Effector CD8-positive, alpha-beta T cell (primary cell): ENCODE results near the gene HCFC1.
"Not testable (repeated sequence)": the region's sequence is repeated elsewhere in the genome, so short reads cannot be mapped to it uniquely, and the experiment has no call there.

Experiments used
- DNase-seq: peaks from one replicate; lab custom pipeline; 2025; lab: John Stamatoyannopoulos, UW

HCFC1 gene

DNA sequence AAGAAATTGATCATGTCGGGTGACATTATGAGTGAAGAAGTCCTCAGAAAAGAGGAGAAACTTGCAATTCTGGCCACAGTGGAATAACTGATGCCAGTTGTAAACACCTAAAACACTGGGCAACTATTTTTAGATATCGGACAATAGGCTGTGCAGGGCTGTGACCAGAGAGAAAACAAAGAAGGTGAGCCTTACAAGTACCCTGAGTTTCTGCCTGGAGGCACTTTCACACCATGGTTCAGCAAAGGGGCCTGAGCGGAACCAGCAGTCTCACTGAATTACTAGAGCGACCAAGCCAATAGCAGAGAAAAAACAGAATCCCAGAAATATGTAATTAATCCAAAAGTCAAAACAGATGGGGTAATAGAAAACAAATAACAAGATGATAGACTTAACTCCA, 36.9 kb upstream of the HCFC1 start:
- DNase-seq = no peak

DNA sequence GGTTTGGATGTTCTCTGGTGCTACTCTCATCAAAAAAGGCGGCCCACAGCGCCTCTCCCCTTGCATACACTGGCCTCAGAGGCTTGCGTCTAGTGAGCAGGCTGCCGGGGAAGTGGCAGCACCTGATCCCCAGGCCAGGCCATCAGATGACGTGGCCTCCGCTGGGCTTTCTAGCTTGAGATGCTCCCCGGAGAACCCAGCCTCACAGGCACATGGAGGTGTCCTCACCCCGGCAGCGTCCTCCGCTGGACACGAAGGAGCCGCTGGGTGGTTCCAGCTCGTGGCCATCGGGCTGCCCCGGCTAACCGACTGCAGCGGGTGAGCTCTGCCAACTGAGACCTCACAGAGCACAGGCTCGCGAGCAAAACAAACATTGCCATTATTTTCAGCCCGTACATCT, 35.3 kb upstream of the HCFC1 start:
- no peak for DNase-seq

DNA sequence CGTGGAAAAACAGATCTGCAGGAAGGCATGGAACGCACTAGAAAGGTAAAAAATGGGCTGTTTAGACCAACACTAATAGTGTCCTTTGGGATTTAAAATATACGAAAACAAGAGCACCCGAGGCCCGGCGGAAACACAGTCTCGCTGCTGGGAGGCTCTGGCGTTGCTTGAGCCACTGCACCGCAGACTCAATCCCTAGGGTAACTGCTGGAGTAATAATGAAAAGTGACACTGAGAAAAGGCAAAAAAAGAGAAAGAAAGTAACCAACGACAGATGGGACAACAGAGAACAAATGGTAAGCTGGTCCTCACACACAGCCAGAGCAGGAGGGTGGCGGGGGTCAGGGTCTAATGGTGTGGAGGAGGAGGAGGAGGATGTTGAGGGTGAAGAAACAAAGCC, 32.7 kb upstream of the HCFC1 start:
- no peak for DNase-seq

DNA sequence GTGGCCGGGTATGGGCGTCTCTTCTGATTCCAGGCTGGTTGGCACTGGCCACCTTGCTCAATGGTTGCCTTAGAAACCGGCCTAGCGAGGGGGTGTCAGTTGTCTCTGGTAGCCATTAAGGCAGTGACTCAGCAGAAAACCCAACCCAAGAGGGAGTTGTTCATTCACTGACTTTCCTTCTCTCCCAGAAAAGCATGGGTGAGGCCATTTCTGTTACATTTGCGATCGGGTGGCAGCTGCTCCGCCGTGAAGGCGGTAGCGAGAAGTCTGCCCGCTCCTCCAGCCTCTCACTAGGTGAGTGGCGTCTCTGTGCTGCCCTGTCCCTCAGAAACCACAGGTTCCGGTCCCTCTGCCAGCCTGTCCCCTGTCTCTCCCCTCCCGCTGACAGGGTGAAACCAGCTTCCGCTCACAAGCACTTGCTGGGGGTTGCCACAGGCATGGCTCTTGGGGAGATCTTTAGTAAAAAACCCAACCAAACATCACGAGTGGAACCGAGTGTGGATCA, 30.6 kb upstream of the HCFC1 start:
- no peak for DNase-seq

DNA sequence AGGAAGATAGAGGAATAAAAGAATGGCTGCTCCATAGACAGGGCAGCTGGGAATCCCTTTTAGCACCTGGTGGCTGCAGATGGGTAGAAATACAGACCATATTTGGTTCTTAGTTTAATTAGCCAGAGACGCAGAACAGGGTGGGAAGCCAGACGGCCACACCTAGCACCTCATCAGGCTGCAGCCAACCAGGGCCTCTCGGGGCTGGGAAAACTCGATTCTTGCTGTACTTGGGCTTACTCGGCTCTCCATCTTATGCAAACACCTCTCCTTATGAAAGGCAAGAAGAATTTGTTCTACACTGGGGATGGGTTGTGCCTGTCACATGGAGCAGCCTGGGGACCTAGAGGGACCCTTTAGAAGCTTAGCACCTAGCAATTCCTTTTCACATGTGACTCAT, 28.4 kb upstream of the HCFC1 start:
- no peak for DNase-seq

DNA sequence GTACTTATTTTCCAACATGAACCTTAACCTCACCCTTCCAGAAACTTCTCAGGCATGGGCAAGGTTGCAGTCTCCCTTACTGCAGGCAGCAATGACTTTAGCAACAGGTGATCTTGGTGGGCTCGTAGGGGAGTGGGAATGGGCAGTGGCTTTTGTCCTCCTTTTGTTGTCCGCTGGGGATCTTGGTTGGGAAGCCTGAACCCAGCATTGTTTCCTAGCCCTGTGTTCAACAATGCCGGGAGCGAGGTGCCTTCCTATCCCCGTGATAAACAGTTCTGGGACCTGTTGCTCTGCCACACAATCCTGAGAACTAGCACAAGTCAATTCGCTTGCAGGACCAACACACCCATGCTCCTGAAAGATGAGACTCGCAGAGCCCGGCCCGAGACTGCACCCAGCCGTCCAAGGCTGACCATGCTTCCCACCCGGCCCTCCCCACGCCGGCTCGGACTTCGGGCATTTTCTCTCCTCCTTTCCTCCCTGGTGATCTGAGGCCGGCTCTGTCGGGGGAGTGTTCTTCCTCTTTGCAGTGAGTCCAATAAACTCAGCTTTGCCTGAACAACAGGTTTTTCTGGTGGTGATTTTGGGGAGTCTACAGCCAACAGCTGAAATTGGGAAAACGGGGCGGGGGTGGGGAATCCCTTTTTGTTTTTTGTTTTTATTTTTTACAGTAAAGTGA, 27.9 kb upstream of the HCFC1 start:
- no peak for DNase-seq

DNA sequence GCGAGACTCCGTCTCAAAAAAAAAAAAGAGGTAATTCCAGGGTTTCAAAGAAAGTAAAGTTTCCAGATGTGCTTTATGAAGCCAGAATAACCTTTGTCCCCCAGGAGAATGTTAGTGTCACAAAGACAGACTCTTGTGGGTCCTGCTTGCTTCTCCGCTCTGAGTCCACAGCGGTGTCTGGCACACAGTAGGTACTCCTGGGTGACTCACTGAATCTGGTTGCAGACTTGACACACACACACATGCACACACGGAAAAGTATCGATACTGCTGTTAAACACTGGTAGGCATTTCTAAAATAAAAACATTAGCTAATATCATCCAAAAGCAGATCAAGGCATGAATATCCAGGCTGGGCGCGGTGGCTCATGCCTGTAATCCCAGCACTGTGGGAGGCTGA, 23.9 kb upstream of the HCFC1 start:
- no peak for DNase-seq

DNA sequence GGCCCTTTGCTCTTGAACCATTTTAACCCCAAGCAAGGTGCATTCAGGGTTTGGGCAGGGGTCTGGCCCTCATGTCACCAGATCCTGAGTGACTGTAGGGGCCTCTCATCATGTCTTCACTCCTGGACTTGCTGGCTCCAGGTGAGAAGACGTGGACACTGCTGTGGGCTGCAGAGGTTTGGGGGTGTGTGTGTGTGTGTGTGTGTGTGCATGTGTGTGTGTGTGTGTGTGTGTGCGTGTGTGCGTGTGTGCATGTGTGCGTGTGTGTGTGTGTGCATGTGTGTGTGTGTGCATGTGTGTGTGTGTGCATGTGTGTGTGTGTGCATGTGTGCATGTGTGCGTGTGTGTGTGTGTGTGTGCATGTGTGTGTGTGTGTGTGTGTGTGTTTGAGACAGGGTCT, 22.8 kb upstream of the HCFC1 start:
- not testable (repeated sequence) for DNase-seq

DNA sequence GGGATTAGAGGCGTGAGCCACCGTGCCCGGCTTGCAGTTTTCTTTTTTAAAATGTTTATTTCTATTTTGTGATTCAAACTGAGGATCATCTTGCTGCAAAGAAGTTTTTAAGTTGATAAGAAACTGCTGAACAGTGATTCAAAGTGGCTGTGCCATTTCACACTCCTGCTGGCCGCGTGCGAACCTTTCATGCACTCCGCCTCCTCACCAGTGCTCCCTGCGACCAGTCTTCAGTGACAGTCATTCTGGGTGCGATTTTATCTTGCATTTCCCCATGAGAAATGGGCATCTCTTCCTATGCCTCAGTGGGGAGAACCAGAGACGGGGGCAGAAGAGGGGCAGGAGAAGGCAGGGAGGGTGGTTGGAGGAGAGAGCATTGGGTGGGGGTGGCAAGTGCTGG, 22.4 kb upstream of the HCFC1 start:
- DNase-seq = no peak

DNA sequence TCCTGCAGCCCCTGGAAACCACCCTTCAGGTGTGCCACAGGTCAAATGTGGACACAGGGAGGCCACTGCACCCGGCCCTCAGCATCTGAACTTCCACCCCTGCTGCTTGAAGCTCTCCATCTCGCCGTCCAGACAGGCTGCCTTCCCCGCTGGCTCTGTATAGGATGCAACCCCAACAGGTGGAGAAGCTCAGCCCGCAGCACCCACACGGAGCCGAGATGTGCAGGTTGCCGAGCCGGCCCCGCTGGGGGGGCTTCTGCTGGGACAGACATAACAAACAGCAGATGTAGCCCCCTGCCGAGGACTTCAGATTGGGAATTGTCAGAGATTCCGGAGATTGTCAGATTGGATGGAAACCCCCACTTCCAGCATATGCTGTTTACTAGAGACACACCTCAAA, 21.5 kb upstream of the HCFC1 start:
- no peak for DNase-seq

DNA sequence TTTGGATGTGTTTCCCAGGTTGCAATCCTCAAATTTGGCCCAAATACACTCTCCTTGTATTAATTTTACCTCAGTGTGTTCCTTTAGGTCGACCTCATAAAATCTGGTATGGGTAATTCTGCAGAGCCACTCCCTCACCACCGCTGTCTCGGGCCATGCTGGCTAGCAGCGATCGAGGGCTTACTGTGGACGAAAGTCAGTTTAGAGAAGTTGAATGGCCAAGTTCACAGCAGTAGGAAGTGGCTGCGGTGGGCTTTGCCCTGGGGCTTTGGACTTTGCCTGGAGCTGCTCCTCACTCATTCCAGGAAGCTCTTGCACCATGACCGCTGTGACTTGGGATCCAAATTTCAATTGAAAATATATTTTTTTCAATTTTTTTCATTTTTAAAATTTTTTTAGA, 20.6 kb upstream of the HCFC1 start:
- no peak for DNase-seq

DNA sequence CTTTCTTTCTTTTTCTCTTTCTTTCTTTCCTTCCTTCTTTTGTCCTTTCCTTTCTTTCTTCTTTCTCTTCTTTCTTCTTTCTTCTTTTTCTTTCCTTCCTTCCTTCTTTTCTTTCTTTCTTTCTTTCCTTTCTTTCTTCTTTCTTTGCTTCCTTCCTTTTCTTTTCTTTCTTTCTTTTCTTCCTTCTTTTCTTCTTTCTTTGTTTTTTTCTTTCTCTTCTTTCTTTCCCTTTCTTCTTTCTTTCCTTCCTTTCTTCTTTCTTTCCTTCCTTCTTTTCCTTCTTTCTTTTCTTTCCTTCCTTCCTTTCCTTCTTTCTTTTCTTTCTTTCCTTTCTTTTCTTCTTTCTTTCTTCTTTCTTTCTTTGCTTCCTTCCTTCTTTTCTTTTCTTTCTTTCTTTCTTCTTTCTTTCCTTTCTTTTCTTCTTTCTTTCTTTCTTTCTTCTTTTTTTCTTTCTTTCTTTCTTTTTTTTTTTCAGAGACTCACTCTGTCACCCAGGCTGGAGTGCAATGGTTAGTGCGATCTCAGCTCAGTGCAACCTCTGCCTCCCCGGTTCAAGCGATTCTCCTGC, 19.5 kb upstream of the HCFC1 start:
- DNase-seq = no peak

DNA sequence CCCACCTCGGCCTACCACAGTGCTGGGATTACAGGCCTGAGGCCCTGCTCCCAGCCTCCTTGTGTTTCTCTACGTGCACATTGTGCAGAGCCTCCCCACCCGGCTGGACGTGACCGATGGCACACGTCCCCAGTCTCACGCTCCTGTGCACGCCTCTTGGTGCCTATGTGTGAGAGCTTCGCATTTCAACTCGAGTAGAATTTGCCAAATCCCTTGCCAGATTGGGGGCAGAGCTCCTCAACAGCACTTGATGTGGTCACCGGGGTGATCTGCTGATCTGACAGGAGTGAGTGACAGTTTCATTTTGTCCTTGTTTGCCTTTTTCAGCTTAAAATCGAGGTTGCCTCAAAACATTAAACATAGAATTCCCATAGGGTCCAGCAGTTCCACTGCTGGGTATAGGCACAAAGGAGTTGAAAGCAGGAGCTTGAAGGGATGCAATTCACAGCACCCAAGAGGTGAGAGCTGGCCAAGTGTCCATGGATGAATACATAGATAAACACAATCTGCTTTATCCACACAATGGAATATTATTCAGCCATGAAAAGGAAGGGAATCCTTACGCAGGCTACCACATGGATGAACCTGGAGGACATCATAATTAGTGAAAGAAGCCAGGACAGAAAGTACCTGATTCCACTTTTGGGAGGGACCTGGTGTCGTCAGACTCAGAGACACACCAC, 18.5 kb upstream of the HCFC1 start:
- DNase-seq = no peak

DNA sequence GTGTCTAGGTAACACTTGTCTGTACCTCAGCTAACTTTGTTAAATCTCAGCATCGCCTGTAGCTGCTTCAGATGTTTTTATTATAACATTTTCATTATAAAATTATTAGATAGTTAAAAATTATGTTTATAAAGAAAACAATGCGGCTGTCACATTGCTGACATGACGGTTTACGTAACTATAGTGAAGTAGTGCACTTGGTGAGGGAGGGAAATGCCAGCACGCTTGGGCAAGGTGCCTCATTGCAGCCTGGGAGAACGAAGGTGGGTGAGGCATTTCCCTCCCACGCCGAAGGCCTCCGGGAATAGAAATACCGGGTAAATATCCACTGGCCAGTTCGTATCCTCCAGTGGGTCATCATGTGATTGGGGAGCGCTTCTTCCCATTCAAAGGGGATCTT, 16.9 kb upstream of the HCFC1 start:
- DNase-seq = no peak

DNA sequence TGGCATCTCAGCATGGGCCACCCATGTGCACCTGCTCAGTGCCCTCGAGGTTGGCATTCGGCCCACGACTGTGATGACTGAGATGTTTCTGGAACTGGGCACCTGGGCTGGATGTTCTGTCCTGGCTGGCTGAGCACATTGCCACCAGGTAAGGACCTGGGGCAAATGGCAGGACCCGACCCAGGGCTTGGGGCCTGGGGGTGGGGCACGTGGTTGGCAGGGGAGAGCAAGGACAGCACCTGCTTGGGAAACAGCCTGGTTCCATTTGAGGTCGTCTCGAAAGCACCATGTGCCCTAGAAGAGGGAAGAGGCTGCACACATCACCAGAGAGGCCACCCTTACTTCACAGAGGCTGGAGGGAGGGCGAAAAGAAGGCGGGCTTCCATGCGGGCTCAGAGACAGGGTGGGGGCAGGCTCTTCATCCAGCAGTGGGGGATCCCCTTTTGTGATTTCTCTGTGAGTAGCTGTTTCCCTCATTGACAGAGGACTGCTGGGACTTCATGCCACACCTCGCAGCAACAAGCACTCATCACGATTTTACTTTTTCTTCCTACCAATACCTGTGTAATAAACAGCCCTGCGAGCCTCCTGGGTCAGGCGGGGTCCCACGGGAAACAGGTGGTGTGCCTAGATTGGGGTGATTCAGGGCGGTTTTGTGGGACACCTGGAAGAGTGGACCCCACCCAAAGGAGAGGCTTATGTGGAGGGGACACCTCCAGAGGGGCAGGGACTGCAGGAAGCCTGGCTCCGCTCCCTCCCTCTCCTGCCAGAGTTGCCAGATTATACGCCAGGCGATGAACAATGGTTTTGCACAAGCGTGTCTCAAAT, 12.9 kb upstream of the HCFC1 start:
- no peak for DNase-seq

DNA sequence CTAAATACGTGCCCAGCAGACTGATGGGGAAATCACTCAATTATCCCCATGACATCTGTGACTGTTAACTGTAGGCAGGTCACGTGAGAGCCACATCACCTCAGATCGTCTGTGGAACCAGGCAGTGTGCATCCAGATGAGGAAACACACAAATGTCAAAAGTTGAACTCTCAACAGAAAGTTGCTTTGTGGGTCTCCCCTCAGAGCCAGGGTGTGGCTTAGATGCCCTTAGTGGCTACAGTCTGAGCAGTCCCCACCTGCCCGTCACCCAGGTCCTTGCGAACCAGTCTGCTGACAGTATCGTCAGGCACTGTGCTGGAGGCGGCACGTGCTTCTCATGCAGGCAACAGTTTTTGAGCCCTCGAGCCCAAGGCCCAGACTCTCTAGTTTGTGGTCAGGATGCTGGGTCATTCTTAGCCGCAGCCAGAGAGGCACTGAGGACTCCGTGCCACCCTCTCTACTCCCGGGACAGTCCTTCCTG, 11.7 kb upstream of the HCFC1 start:
- DNase-seq = no peak

DNA sequence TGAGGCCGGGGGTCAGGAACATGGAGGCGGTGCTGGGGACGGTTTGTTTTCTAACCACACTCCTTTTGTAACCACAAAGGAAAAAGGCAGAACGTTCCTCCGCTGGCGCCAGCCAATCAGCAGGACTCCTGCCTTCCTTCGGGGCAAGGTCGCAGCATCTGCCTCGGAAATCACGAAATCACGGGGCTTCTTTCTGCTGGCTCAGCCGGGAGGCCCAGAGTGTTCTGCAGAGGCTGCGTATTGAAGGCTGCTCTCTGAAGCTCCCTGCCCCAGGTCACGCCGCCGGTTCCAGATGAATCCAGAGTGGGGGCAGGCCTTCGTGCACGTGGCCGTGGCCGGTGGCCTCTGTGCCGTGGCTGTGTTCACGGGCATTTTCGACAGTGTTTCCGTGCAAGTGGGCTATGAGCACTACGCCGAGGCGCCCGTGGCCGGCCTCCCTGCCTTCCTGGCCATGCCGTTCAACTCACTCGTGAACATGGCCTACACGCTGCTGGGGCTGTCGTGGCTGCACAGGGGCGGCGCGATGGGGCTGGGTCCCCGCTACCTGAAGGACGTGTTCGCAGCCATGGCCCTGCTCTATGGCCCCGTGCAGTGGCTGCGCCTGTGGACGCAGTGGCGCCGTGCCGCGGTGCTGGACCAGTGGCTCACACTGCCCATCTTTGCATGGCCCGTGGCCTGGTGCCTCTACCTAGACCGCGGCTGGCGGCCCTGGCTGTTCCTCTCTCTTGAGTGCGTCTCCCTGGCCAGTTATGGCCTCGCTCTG, 10.3 kb upstream of the HCFC1 start:
- peak; percentile 27 for DNase-seq

DNA sequence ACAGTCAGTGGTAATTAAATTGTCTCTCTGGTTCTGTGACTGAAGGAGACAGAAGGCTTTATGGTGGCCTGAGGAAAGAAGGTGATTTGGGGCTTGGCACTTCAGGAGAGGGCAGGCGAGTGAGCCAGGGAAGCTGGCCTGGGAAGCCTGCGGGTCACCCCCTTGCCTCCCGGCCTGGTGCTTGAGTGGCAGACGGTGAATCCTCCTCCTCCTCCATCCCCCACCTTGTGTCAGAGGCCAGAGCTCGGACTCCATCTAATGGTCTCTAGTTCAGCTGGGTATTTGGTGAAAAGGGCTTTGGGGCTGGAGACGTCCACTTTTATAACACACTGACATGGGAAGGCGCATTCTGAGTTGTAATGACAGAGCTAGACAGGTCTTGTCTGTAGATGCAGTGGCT, 9.6 kb upstream of the HCFC1 start:
- no peak for DNase-seq

DNA sequence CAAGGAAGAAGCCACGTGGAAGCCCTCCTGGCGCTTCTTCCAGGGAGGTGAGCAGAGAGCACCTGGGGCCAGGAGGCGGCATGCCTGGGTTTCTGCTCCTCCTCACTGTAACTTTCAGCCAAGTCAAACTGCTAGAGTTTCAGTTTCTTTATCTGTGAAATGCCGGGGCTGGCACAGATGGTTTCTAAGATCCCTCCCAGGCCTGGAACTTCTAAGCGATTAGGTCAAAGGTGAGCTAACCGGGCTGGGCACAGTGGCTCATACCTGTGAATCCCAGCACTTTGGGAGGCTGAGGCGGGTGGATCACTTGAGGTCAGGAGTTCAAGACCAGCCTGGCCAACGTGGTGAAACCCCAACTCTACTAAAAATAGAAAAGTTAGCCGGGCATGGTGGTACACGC, 8.8 kb upstream of the HCFC1 start:
- DNase-seq = not testable (repeated sequence)

DNA sequence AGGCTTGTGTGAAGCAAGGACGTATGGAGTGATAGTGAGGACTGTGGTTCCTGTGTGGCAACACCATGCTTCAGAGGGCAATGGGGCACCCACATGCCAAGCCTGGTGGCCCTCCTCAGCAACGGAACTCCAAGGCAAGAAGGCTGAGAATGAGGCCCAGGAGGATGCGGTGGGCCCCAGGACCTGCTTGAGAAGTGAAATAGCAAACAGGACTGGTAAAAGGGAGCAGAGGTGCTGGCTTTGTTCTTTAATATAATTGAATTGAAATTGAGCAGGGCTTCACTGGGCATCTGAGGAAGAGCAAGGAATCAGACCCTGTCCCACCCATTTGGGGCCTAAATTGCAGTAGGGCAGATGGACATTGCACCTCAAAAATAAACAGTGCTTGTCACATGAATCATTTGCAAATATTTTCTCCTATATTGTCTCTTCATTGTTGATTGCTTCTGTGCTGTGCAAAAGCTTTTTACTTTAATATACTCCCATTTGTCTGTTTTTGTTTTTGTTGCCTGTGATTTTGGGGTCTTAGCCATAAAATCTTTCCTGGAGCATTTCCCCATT, 3.2 kb upstream of the HCFC1 start:
- DNase-seq = no peak

DNA sequence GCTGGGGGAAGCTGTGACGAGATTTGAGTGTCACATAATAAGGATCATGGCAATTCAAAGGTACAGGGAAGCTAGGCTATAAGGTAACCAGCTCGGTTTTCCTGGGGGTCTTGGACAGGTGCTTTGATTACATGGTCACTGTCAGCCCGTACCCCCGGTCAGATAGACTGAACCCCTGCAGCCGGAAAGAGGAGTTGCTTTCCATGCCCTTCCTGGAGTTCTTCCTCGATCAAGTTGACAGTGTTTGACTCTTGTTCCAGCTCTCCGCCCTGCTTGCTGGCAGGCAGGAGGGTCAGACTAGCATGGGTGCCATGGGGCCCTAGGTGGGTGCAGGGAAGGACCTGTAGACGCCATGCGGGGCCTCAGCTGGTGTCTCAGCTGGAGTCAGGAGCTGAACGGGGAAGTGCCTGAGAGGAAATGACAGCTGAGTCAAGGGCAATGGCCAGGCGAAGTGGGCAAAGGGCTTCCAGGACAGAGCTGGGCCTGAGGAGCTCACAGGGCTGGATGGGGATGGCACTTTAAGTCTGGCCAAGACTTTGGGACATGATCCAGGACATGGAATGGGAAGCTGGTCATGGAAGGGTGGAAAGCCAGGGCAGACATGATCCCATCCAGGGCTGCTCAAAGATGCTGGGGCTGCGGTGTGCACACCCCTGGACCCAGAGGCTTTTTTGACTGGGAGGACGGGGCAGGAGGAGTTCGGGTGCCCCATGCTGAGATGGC, 2.5 kb upstream of the HCFC1 start:
- DNase-seq = no peak
